ENCODE data around the gene STOML1. TPM values are rescaled to one million over a fixed set of nuclear protein-coding genes. Genes with fewer than 3 reads are reported as not detected.

STOML1 gene
- total RNA-seq, 1 experiment from 2014 or later: 5.4 TPM

- Mint-ChIP-seq H3K4me3 (no peak overlapping the region), H3K4me1 (peaks cover 6% of the 10 kb centered on the region; the same call in 1 of the 2 replicates), H3K36me3 (no peaks in the 10 kb centered on the region), H3K27ac (no peak overlapping the region), H3K9me3 (no peaks in the 10 kb centered on the region), H3K27me3 (ENCODE audit: low read depth) (peaks cover 11% of the 10 kb centered on the region)
- POLR2A ChIA-PET: no interaction called here
- ATAC-seq: no peak
- TF ChIP-seq MXD4 (CRISPR knock-in tag; IDR thresholded peaks at IDR 0.05; ENCODE audit: borderline replicate concordance) (no peak), ATF3 (CRISPR knock-in tag; conservative IDR thresholded peaks at IDR 0.05) (no peak), RELA (CRISPR knock-in tag; IDR thresholded peaks at IDR 0.05; ENCODE audit: borderline replicate concordance) (no peak), NFATC4 (CRISPR knock-in tag; IDR thresholded peaks at IDR 0.05) (no peak), ZBTB43 (CRISPR knock-in tag; IDR thresholded peaks at IDR 0.05) (no peak), AFF4 (CRISPR knock-in tag; IDR thresholded peaks at IDR 0.05; ENCODE audit: borderline replicate concordance) (no peak), NR2C2 (CRISPR knock-in tag; IDR thresholded peaks at IDR 0.05) (no peak), KAT7 (CRISPR knock-in tag; IDR thresholded peaks at IDR 0.05; ENCODE audit: borderline replicate concordance) (no peak), AR (CRISPR knock-in tag; IDR thresholded peaks at IDR 0.05) (no peak), USF2 (CRISPR knock-in tag; IDR thresholded peaks at IDR 0.05) (no peak), CREB1 (CRISPR knock-in tag; IDR thresholded peaks at IDR 0.05) (no peak), FOXJ3 (CRISPR knock-in tag; IDR thresholded peaks at IDR 0.05; ENCODE audit: borderline replicate concordance) (no peak), CDX4 (CRISPR knock-in tag; IDR thresholded peaks at IDR 0.05; ENCODE audit: borderline replicate concordance) (no peak), PRDM15 (CRISPR knock-in tag; IDR thresholded peaks at IDR 0.05) (no peak), ERG (CRISPR knock-in tag; IDR thresholded peaks at IDR 0.05) (no peak), ZSCAN18 (CRISPR knock-in tag; IDR thresholded peaks at IDR 0.05) (no peak)
- DNase-seq (ENCODE audit: low spot score): no peak
- CTCF ChIA-PET: interaction anchor here (0.6 to 8.2 kb wide), 7 partner anchors 14 to 333 kb away, joined by 3 to 69 read pairs (median 4); no protein-coding TSS in a partner anchor
Measured at GRCh38 chr15:73987681-73988444, 4.2 kb downstream of the STOML1 start.

Measured in WTC11 (cell line).